ENCODE results near the gene PDE5A. TPM values are rescaled to one million over a fixed set of nuclear protein-coding genes. Genes with fewer than 3 reads are reported as not detected.
A peak's percentile ranks its signal among the peaks of the same experiment; 100 is the strongest.

The PDE5A gene
- total and polyA plus RNA-seq, 2 donors (not counting 1 experiment from before 2014, with no cell fraction given): 0.49 to 1.4 TPM

DNA sequence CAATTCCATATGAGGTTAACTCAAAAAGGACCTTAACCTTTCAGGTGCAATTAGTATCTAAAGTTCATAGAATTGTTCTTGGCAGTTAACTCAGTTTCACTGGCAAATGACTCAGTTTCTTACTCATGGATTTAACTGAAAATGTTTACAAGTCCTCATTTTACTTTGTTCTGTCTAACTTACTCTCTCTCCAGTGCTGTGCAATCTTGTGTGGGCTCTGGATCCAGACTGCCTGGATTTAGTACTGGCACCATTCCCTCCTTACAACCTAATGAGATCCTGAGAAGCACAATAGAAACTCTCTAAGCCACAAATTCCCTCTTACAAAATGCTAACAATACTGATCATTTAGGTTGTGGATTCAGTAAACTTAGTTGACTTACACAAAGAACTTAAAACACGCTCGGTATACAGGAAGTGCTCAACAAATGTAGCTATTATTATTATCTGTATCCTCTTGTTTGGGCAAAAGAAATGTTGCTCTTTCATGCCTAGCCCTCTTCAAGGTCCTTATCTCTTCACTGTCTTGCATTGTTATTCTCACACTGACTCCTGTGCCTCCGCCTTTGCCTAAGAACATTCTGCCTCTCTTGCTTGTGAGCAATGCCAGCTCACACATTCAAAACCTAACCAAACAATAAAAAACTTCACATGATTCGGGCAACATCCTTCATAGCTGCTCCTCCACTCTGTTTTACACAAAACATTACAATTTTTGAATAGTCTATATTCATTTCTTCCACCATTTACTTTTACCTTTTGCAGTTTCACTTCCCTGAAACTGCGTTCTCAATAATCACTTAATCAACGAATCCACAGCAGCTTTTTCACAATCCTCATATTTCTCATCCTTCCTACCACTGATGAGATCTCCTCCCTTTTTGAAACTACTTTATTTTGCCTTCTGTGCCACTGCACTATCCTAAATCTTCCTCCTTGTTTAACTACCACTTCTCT is 91.8 kb downstream of the PDE5A start:
- Histone ChIP-seq H3K9ac (ENCODE audit: low read length) (peak overlapping the region; percentile 14), H3K36me3 (replicated peaks in 1 of 2; ENCODE audit: control extremely low read depth in 1 of 2, control insufficient read depth in 1 of 2, extremely low read depth in 1 of 2, insufficient read depth in 2 of 2, low read length in 1 of 2) (no peaks in the 10 kb centered on the region), H3K27me3 (replicated peaks in 1 of 4; ENCODE audit: control extremely low read depth in 1 of 4, control insufficient read depth in 3 of 4, insufficient read depth in 4 of 4, low read length in 3 of 4) (no peaks in the 10 kb centered on the region), H3K4me3 (ENCODE audit: control extremely low read depth in 1 of 5, extremely low read depth in 1 of 5, insufficient read depth in 1 of 5, low read depth in 2 of 5, low read length in 4 of 5) (peak overlapping the region in 3 of 5 experiments; percentile 17 to 26 (median 18)), H4K20me1 (ENCODE audit: control insufficient read depth, insufficient read depth, low read length, poor library complexity, severe bottlenecking) (no peaks in the 10 kb centered on the region), H3K9me3 (ENCODE audit: control extremely low read depth in 1 of 3, control insufficient read depth in 2 of 3, insufficient read depth in 1 of 3, low read length in 2 of 3) (peaks cover 0 to 4% (median 2%) of the 10 kb centered on the region in 3 donors), H3K27ac (ENCODE audit: low read length in 2 of 2) (no peak overlapping the region), H3K79me2 (ENCODE audit: control insufficient read depth, insufficient read depth, low read length) (no peaks in the 10 kb centered on the region), H2AFZ (ENCODE audit: insufficient read depth, low read depth, low read length, poor library complexity, severe bottlenecking) (peak overlapping the region; percentile 30), H3K4me2 (replicated peaks; ENCODE audit: low read depth, low read length, poor library complexity, severe bottlenecking) (peak overlapping the region; percentile 41), H3K4me1 (ENCODE audit: control insufficient read depth in 2 of 2, insufficient read depth in 2 of 2, low read length in 2 of 2) (peaks cover 13 to 15% of the 10 kb centered on the region in 2 donors)
- Mint-ChIP-seq H3K4me3 (peak overlapping the region; percentile 67), H3K27ac (peak overlapping the region; percentile 21), H3K9me3 (ENCODE audit: insufficient read depth) (no peaks in the 10 kb centered on the region), H3K4me1 (peaks cover 16% of the 10 kb centered on the region), H3K27me3 (no peaks in the 10 kb centered on the region)
- ChIA-PET POLR2A (no interaction called here), CTCF (interaction anchor here (1.4 kb wide), 1 partner anchor 92 kb away, joined by 4 read pairs; the partner anchor contains the start of gene PDE5A)
- ATAC-seq (ENCODE audit: low read depth) (peak; percentile 21), DNase-seq (peak; percentile 30)
- TF ChIP-seq, protein P1, sequence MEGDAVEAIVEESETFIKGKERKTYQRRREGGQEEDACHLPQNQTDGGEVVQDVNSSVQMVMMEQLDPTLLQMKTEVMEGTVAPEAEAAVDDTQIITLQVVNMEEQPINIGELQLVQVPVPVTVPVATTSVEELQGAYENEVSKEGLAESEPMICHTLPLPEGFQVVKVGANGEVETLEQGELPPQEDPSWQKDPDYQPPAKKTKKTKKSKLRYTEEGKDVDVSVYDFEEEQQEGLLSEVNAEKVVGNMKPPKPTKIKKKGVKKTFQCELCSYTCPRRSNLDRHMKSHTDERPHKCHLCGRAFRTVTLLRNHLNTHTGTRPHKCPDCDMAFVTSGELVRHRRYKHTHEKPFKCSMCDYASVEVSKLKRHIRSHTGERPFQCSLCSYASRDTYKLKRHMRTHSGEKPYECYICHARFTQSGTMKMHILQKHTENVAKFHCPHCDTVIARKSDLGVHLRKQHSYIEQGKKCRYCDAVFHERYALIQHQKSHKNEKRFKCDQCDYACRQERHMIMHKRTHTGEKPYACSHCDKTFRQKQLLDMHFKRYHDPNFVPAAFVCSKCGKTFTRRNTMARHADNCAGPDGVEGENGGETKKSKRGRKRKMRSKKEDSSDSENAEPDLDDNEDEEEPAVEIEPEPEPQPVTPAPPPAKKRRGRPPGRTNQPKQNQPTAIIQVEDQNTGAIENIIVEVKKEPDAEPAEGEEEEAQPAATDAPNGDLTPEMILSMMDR (IDR thresholded peaks at IDR 0.05): no peak
- TF ChIP-seq EZH2 (IDR thresholded peaks at IDR 0.05; ENCODE audit: borderline replicate concordance, insufficient read depth, low read depth, low read length, poor library complexity, severe bottlenecking): no peak
- intact Hi-C loops (cut with micrococcal nuclease): no loop called here
- 49% methylated on average over 4 of the region's 6 CpGs for WGBS (ENCODE audit: insufficient coverage)

DNA sequence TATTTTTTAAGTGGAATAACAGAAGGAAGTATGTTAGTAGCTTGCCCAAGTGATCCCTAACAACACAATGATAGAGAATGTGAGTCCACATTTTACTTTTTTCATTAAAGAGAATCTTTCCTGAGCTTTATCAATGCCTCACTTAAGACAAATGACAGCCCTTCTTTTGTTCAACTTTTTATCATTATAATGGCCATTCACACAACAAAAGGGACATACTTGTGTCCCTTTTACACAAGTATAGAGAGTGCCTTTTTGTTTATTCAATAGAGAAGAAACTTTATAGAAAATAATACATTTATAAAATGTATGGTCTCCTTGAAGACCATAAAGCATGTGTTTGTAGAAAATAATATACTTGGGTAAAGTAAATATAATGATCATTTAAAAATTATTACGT is 96.3 kb downstream of the PDE5A start:
- H3K27me3 Mint-ChIP-seq: no peaks in the 10 kb centered on the region
- Histone ChIP-seq H3K27ac (ENCODE audit: low read length in 2 of 2) (no peak overlapping the region), H3K9ac (ENCODE audit: low read length) (no peak overlapping the region), H2AFZ (ENCODE audit: insufficient read depth, low read depth, low read length, poor library complexity, severe bottlenecking) (no peak overlapping the region), H3K27me3 (replicated peaks in 1 of 4; ENCODE audit: control extremely low read depth in 1 of 4, control insufficient read depth in 3 of 4, insufficient read depth in 4 of 4, low read length in 3 of 4) (no peaks in the 10 kb centered on the region), H3K79me2 (ENCODE audit: control insufficient read depth, insufficient read depth, low read length) (no peaks in the 10 kb centered on the region), H3K9me3 (ENCODE audit: control extremely low read depth in 1 of 3, control insufficient read depth in 2 of 3, insufficient read depth in 1 of 3, low read length in 2 of 3) (peaks cover 0 to 4% (median 2%) of the 10 kb centered on the region in 3 donors), H3K4me3 (ENCODE audit: control extremely low read depth in 1 of 5, extremely low read depth in 1 of 5, insufficient read depth in 1 of 5, low read depth in 2 of 5, low read length in 4 of 5) (no peak overlapping the region), H3K36me3 (replicated peaks in 1 of 2; ENCODE audit: control extremely low read depth in 1 of 2, control insufficient read depth in 1 of 2, extremely low read depth in 1 of 2, insufficient read depth in 2 of 2, low read length in 1 of 2) (no peaks in the 10 kb centered on the region), H4K20me1 (ENCODE audit: control insufficient read depth, insufficient read depth, low read length, poor library complexity, severe bottlenecking) (no peaks in the 10 kb centered on the region), H3K4me1 (ENCODE audit: control insufficient read depth in 2 of 2, insufficient read depth in 2 of 2, low read length in 2 of 2) (peaks cover 7 to 8% of the 10 kb centered on the region in 2 donors), H3K4me2 (replicated peaks; ENCODE audit: low read depth, low read length, poor library complexity, severe bottlenecking) (no peak overlapping the region)
- no peak for ATAC-seq (ENCODE audit: low read depth)
- no peak overlapping the region for H3K4me3 Mint-ChIP-seq
- CTCF ChIA-PET: no interaction called here
- POLR2A ChIA-PET: no interaction called here
- no peaks in the 10 kb centered on the region for H3K9me3 Mint-ChIP-seq (ENCODE audit: insufficient read depth)
- H3K27ac Mint-ChIP-seq: no peak overlapping the region
- TF ChIP-seq, protein P1 (IDR thresholded peaks at IDR 0.05): no peak
- TF ChIP-seq EZH2 (IDR thresholded peaks at IDR 0.05; ENCODE audit: borderline replicate concordance, insufficient read depth, low read depth, low read length, poor library complexity, severe bottlenecking): no peak
- WGBS (ENCODE audit: insufficient coverage): no CpG with 5 or more reads among the region's 1 CpG
- H3K4me1 Mint-ChIP-seq: peaks cover 8% of the 10 kb centered on the region
- intact Hi-C loops (cut with micrococcal nuclease): no loop called here
- no peak for DNase-seq
